Fibroblast of villous mesenchyme (primary cell): ENCODE measurements around the gene SNX13. TPM values are rescaled to one million over a fixed set of nuclear protein-coding genes. Genes with fewer than 3 reads are reported as not detected.

Source experiments
- DNase-seq: peaks from one replicate; pipeline ENCODE4 v3.0.0-alpha.2; 2010; ENCODE audit warnings: low read depth
- H3K4me3 ChIP-seq: 2 replicates; pipeline ENCODE4 v1.5.1; 2011; ENCODE audit warnings: low read depth, mild to moderate bottlenecking, low read length
- total RNA-seq: library from RNA; depleted of rRNA; stranded (reverse); fragments of >200 nt; gene quantifications from 2 replicates; pipeline ENCODE4 v1.2.3, GENCODE V29; 2012
- TF ChIP-seq, protein P1 (sequence below): IDR thresholded peaks from 2 replicates; pipeline ENCODE4 v1.5.1; 2012; ENCODE audit warnings: low read depth, mild to moderate bottlenecking, low read length; ENCODE audit not compliant: insufficient read depth

Gene SNX13
- total RNA-seq, 1 donor, result 51.8 TPM

DNA sequence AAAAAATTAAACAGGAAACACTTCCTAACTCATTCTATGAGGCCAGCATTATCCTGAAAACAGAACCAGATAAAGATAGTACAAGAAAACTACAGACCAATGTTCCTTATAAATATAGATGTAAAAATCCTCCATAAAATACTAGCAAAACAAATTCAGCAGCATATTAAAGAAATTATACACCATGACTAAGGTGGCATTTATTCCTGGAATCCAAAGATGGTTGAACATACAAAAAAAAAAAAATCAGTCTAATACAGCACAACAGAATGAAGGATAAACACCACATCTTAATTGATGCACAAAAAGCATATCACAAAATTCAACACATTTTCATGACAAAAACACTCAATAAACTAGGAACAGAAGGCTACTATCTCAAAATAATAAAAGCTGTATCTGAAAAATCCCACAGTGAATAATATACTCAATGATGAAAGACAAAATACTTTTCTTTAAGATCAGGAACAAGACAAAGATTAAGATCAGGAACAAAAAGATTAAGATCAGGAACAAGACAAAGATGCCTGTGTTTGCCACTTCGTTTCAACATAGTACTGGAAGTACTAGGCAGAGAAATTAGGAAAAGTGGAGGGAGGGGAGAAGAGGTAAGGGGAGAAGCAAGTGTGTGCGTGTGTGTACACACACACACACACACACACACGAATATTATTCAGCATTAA is 95.6 kb downstream of the SNX13 start:
- TF ChIP-seq, protein P1, sequence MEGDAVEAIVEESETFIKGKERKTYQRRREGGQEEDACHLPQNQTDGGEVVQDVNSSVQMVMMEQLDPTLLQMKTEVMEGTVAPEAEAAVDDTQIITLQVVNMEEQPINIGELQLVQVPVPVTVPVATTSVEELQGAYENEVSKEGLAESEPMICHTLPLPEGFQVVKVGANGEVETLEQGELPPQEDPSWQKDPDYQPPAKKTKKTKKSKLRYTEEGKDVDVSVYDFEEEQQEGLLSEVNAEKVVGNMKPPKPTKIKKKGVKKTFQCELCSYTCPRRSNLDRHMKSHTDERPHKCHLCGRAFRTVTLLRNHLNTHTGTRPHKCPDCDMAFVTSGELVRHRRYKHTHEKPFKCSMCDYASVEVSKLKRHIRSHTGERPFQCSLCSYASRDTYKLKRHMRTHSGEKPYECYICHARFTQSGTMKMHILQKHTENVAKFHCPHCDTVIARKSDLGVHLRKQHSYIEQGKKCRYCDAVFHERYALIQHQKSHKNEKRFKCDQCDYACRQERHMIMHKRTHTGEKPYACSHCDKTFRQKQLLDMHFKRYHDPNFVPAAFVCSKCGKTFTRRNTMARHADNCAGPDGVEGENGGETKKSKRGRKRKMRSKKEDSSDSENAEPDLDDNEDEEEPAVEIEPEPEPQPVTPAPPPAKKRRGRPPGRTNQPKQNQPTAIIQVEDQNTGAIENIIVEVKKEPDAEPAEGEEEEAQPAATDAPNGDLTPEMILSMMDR, result no peak
- no peak overlapping the region for H3K4me3 ChIP-seq
- DNase-seq, result peak; percentile 19

DNA sequence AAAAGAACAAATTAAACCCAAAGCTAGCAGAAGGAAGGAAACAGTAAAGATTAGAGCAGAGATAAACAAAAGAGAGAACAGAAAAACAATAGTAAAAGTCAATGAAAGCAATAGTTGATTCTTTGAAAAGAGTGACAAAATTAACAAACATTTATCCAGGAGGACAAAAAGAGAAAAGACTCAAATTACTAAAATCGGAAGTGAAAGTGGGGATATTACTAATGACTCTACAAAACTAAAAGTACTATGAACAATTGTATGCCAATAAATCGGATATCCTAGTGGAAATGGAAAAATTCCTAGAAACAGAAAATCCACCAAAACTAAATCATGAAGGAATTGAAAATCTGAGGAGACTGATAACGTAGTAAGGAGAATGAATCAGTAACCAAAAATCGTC is 96.3 kb downstream of the SNX13 start:
- DNase-seq, result no peak
- no peak overlapping the region for H3K4me3 ChIP-seq
- TF ChIP-seq, protein P1, result no peak

DNA sequence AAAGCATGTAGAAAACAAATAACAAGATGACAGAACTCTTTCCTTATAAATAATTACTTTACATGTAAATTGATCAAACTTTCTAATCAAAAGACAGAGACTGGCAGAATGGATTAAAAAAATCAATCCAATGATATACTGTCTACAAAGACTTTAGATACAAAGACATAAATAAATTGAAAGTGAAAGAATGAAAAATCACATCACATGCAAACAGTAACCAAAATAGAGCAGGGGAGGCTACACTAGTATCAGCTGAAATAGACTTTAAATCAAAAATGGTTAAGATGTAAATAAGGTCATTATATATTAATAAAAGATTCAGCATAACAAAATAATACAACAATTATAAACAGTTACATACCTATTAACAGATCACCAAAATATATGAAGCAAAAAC is 97.3 kb downstream of the SNX13 start:
- H3K4me3 ChIP-seq, result no peak overlapping the region
- DNase-seq, result peak; percentile 8
- TF ChIP-seq, protein P1, result no peak

DNA sequence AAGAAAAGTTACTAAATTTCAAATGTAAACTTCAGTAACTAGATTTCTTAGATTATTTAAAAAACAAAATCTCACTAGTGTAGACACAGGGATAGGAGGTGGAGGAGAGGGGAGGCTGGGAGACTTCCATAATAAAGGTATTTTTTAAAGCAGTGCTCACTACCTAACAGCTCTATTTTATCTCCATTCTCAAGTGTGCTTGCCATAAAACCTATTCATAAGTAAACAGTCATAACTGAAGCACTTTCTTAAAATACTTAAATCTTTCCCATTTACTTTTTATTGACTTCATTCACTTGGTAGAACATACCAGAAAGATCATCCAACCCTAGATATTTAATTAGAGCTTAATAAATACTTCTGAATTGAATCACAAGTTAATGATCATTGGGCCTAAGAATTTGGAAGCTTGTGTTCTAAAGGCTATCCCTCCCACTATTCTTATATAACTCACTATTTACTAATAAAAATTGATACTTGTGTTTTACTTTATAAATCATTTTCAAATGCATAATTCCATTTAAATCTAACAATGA is 107.4 kb downstream of the SNX13 start:
- DNase-seq, result peak; percentile 14
- H3K4me3 ChIP-seq, result no peak overlapping the region
- TF ChIP-seq, protein P1, result no peak

DNA sequence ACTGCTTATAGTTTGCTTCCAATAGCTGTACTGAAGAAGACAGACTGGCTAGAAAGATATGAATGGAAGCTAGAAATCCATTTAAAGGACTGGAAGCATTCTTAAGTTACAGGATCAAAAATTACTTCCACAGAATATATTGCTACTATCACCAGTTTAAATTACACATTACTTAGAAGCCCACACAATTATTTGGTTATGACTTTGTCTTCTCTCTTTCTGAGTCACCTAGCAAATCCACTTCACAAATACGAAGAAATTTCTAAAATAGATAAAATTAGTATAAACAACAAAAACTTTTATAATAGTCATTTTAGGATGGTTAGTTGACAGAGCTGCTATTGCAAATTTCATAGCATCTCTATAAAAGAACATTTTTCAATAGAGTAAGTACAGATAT is 108.1 kb downstream of the SNX13 start:
- H3K4me3 ChIP-seq, result no peak overlapping the region
- no peak for DNase-seq

DNA sequence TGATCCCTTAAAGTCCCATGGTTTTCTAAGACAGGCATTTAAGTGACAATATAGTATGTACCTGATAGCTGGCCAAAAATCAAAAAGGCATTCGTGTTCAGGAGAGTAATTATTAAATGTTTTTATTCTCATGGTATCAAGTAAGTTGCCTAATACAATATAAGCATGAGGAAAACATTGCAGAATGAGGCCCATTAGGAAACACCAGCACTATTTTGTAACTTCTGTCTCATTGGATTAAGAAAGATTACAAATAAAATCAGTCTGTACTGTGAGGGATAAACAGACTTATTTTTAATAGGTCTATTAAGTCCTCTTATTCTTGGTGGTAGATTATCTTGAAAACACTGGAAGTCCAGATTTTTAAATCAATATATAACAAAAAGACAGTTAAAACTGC is 110.1 kb downstream of the SNX13 start:
- TF ChIP-seq, protein P1, result no peak
- no peak overlapping the region for H3K4me3 ChIP-seq
- peak; percentile 87 for DNase-seq

More for the DNA sequence above, 108.1 kb downstream of the SNX13 start:
- TF ChIP-seq, protein P1, result no peak

DNA sequence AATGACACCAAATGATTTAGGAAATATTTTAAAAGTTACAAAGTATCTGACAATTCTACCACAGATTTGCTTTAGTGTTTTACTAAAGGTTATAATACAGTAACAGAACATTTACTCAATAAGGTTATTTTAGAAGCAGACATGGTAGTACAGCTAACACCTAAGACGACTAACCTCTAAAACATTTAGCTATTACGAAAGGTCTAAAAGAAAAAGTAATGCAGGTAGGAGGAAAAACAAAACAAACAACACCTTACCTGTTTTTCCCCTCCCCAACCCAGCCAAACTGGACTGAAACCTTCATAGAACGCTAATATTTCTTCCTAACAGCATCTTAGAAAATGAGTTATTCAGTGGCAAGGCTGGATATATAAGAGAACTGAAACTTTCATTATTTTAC is 111.3 kb downstream of the SNX13 start:
- TF ChIP-seq, protein P1, result no peak
- no peak for DNase-seq
- no peak overlapping the region for H3K4me3 ChIP-seq
